Measurements from ENCODE around the gene SRP14.

DNA sequence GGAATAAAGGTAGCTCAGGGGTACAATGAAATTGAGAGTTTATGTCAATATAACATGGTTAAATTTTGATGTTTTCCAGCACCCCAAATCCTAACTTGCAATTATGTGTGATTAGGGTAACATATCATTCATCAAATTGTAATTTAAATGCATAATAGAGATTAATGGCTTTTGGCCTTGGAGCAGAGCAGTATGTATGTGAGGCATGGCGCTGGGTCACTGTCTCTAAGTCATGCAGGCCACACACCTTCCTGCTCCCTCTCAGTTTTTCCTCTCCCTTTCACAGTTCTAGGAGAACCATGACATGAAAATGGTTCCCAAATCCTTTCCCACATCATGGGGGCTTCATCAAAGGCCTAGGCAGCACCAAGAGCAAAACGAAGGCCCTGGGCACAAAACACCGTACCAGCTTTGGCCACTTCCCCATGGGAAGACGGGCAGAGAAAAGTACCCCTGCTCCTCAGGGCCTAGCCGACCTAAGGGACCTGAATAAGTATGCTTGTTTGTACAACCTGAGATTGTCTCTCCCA, 3.9 kb upstream of the SRP14 start:
- TF ChIP-seq POLR2A (IDR thresholded peaks at IDR 0.05) = no peak
- TF ChIP-seq CTCF (IDR thresholded peaks at IDR 0.05) = no peak
